Mucosa of descending colon (tissue), 3 donors: ENCODE results near the gene MICOS13. TPM values are rescaled to one million over a fixed set of nuclear protein-coding genes. Genes with fewer than 3 reads are reported as not detected.

Experiments used
- ATAC-seq: fragments of 200-7000 bp; cut with Tn5 transposase; one replicate; pipeline ENCODE4 v1.9.1; 2020; ENCODE audit warnings: mild to moderate bottlenecking, moderate library complexity
- DNase-seq, 3 donors: peaks; one replicate each; pipeline ENCODE4 v3.0.0-alpha.2; 2020
- H3K36me3 ChIP-seq: fragments of 200-600 bp; one replicate; pipeline ENCODE4 v1.8.0; 2021; ENCODE audit warnings: low read depth, mild to moderate bottlenecking
- H3K4me1 ChIP-seq: fragments of 200-600 bp; one replicate; pipeline ENCODE4 v1.8.0; 2021; ENCODE audit warnings: low read depth, mild to moderate bottlenecking
- H3K4me3 ChIP-seq: fragments of 200-600 bp; one replicate; pipeline ENCODE4 v1.8.0; 2021; ENCODE audit warnings: mild to moderate bottlenecking
- H3K9me3 ChIP-seq: fragments of 200-600 bp; one replicate; pipeline ENCODE4 v1.8.0; 2021; ENCODE audit warnings: mild to moderate bottlenecking
- CTCF ChIP-seq: fragments of 200-600 bp; IDR thresholded peaks from one replicate; pipeline ENCODE4 v1.8.0; 2022; ENCODE audit warnings: antibody characterized with exemption, mild to moderate bottlenecking
- intact Hi-C, 2 donors: fragments of 100-400 bp; cut with DNase I in 1 of 2; cut with micrococcal nuclease in 1 of 2; formaldehyde crosslinking; loops; one replicate each; pipeline versions ENCODE4 v1.11.0 to v1.11.1; 2022; cut with DNase I, micrococcal nuclease
- long read RNA-seq, 2 donors: library from polyadenylated mRNA; unstranded; transcript quantifications; one replicate each; pipeline ENCODE4 v2.0.0, GENCODE V29; 2019 to 2021
- total RNA-seq, 3 donors: library from RNA; stranded (reverse); fragmentation: NEBNext Ultra II Directional in 2 of 3; extraction: Animal tissue kit (Norgen Biotek cat#: 25700) in 2 of 3; gene quantifications; one replicate each; pipeline versions ENCODE4 v1.2.1 to v1.2.4, GENCODE V29; 2021 to 2023
- donor health status: DM: no; HTN: no; CAD: no; lungs with moderate emphysema.
- donor health status: DM: no; HTN: no; CAD: no.
- donor health status: DM: no; HTN: yes; CAD: no.

MICOS13 gene, protein sequence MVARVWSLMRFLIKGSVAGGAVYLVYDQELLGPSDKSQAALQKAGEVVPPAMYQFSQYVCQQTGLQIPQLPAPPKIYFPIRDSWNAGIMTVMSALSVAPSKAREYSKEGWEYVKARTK
- 10 to 100 TPM; 70.1 to 73.7 (median 70.9) TPM for total RNA-seq
- long read RNA-seq, donor 1, transcript C19orf70-201 (4 exons, 896 nt): major isoform, 61 of 78 reads
- long read RNA-seq, donor 1, partial matches to known transcripts: 4 of 78 reads
- long read RNA-seq, donor 1, other reads (novel, unspliced or antisense): 9 of 78 reads
- long read RNA-seq, donor 2, transcript C19orf70-204 (4 exons, 655 nt): minor isoform, 6 of 114 reads
- long read RNA-seq, donor 2, transcript C19orf70-201 (4 exons, 896 nt): major isoform, 95 of 114 reads
- long read RNA-seq, donor 2, partial matches to known transcripts: 7 of 114 reads
- long read RNA-seq, donor 2, other reads (novel, unspliced or antisense): 6 of 114 reads

- Histone ChIP-seq H3K9me3 (no peaks in the 10 kb centered on the region), H3K36me3 (no peaks in the 10 kb centered on the region), H3K4me1 (peaks cover 13% of the 10 kb centered on the region), H3K4me3 (peak within 1 kb of the TSS; percentile 68)
- peak; percentile 99 to 100 (median 99) for DNase-seq
- intact Hi-C loops: no loop called here
- ATAC-seq: peak; percentile 94
- no peak for TF ChIP-seq CTCF
Observed at GRCh38 chr19:5680437-5681368, at the start of gene MICOS13, which contains the start of gene HSD11B1L. Gene MICOS13 (minus strand): TSS chr19:5680516. CDS start chr19:5680486, 30 bp downstream. Gene HSD11B1L (plus strand): TSS chr19:5681027. CDS start chr19:5684833, 3,806 bp downstream.

GRCh38 chr19:5727453-5728050 lies 47.2 kb upstream of the MICOS13 start:
- Histone ChIP-seq H3K4me3 (no peak overlapping the region), H3K9me3 (peaks cover 11% of the 10 kb centered on the region), H3K4me1 (no peaks in the 10 kb centered on the region), H3K36me3 (no peaks in the 10 kb centered on the region)
- DNase-seq: no peak
- intact Hi-C loops: no loop called here
- no peak for TF ChIP-seq CTCF
- no peak for ATAC-seq

GRCh38 chr19:5719961-5720790 lies 39.9 kb upstream of the MICOS13 start, which contains the start of the genes CATSPERD and LONP1:
Gene CATSPERD (plus strand): TSS chr19:5720637. CDS start chr19:5720738, 101 bp downstream.
Gene LONP1 (minus strand): TSS chr19:5720146. CDS start chr19:5720132, 14 bp downstream.
- peaks cover 12% of the 10 kb centered on the region for H3K4me1 ChIP-seq
- TF ChIP-seq CTCF: peak; percentile 90
- no peaks in the 10 kb centered on the region for H3K36me3 ChIP-seq
- ATAC-seq (peak; percentile 98), DNase-seq (peak; percentile 99)
- intact Hi-C loops: no loop called here
- H3K4me3 ChIP-seq: peak within 1 kb of the TSS; percentile 95
- H3K9me3 ChIP-seq: no peaks in the 10 kb centered on the region

DNA sequence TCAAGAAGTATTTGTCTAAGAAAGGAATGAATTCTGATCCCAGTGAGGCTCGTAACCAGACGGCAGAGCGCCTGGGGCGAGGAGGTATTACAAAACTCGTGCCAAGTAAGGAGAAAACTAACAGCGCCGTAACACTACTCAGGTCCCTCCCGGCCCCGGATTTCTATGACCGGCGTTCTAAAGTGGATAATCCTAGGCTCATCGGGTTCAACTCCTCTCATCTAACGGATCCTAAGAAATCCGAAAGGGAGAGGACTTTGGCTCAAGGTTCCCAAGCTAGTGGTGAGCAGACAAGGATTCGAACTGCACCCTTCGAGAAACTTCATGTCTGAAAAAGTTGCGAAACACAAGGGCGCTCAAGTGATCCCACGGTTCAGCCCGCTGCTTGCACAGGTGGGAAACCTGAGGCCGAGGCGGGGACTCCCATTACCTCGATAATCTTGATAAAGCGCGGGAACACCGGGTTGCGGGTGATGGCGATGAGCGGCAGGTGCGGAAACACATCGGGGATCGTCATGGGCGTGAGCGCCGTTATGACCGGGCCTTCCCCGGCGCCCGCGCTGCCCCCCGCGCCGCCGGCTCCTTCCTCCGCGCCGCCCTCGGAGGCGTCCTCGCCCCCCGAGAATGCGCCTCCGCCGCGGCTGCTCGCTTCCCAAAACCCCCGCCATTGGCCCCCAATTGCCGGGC lies 39.1 kb upstream of the MICOS13 start:
- intact Hi-C loops: no loop called here
- peaks cover 12% of the 10 kb centered on the region for H3K4me1 ChIP-seq
- TF ChIP-seq CTCF: no peak
- ATAC-seq (peak; percentile 2), DNase-seq (peak in 1 of 3 donors; percentile 35)
- peak overlapping the region; percentile 95 for H3K4me3 ChIP-seq
- H3K36me3 ChIP-seq: no peaks in the 10 kb centered on the region
- no peaks in the 10 kb centered on the region for H3K9me3 ChIP-seq
